ENCODE measurements around the gene PRCC. TPM values are rescaled to one million over a fixed set of nuclear protein-coding genes. Genes with fewer than 3 reads are reported as not detected.

PRCC gene
- total and polyA plus RNA-seq, 2 of the 8 experiments (the other 6 are each of a cell fraction or from before 2014, with no cell fraction given): 95.2 to 115 TPM

DNA sequence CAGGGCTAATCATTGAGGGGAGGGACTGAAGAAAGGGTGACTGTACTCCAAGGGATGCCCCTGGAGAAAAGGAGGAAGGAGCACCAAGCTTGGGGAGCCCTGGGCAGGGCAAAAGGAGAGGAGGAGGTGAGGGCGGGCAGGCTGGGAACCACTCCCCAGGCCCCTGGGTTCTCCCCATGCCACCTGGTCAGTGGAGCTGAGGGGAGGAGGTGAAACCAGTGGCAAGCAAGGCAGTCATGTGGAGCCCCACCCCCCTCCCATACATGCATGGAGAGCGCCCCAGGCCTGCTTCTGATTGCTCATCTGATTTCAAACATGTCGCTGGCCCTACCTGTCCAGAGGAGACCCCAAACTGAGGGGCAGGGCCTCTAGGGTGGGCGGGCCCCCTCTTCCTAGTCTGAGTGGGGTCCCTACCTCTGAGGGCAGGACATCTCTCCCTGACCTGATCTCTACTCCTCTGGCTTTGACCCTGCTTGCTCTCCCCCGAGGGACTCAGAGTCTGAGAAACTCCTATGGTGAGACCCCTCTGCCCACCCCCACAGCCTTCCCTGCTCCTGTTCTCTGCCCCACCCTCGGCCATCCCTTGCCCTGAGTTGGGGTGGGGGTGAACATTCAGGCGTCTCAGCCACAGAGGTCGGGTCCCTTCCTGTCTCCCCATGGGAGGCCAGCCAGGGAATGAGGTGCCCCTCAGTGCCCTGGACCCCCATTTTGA is 73.0 kb downstream of the PRCC start:
- no peak overlapping the region for H3K14ac ChIP-seq (ENCODE audit: insufficient read length)
- POLR2A ChIA-PET (ENCODE audit: partially characterized antibody): interaction anchor here (1.0 to 1.3 kb wide), 2 partner anchors 20 to 48 kb away, joined by 3 read pairs; partner anchors contain the start of gene NTRK1
- peaks cover 7 to 9% of the 10 kb centered on the region in 2 experiments for H4K20me1 ChIP-seq (replicated peaks in 1 of 2; ENCODE audit: control insufficient read depth in 1 of 2, insufficient read depth in 2 of 2, low read length in 2 of 2)
- FAIRE-seq (no peak), DNase-seq (ENCODE audit: low read depth in 1 of 2, low spot score in 2 of 2) (no peak)
- H3K79me1 ChIP-seq (ENCODE audit: low read depth, low read length): no peaks in the 10 kb centered on the region
- H3K4me3 ChIP-seq (ENCODE audit: extremely low read depth in 1 of 4, insufficient read depth in 2 of 4, low read depth in 3 of 4, low read length in 4 of 4): no peak overlapping the region
- H3K27ac ChIP-seq (ENCODE audit: low read depth, low read length): no peak overlapping the region
- no peak overlapping the region for H2BK12ac ChIP-seq (ENCODE audit: low read depth, low read length)
- no peak overlapping the region for H2BK15ac ChIP-seq (ENCODE audit: low read length)
- no peak overlapping the region for H4K5ac ChIP-seq (ENCODE audit: insufficient read length, low read depth, low read length)
- H3K27me3 ChIP-seq (replicated peaks in 1 of 4; ENCODE audit: control insufficient read depth in 3 of 4, extremely low read depth in 1 of 4, insufficient read depth in 3 of 4, low read length in 3 of 4): peaks cover 22 to 37% (median 34%) of the 10 kb centered on the region in 4 experiments
- H2BK20ac ChIP-seq (ENCODE audit: low read length): no peak overlapping the region
- no peak overlapping the region for H2BK120ac ChIP-seq (replicated peaks; ENCODE audit: low read depth, low read length)
- H3K79me2 ChIP-seq (ENCODE audit: control insufficient read depth in 1 of 2, insufficient read depth in 2 of 2, low read length in 2 of 2): no peaks in the 10 kb centered on the region
- no peak overlapping the region for H2AFZ ChIP-seq (ENCODE audit: low read length)
- CTCF ChIA-PET (ENCODE audit: partially characterized antibody): interaction anchor here (0.6 to 23.5 kb wide), 12 partner anchors 7 to 158 kb away, joined by 3 to 556 read pairs (median 6); partner anchors contain the start of genes INSRR, LRRC71, NTRK1 and SH2D2A
- no peak overlapping the region for H3K9ac ChIP-seq (replicated peaks in 1 of 4; ENCODE audit: extremely low read depth in 1 of 4, low read depth in 3 of 4, low read length in 3 of 4)
- no peak overlapping the region for H4K8ac ChIP-seq (ENCODE audit: extremely low read depth, insufficient read depth, low read length)
- no peak overlapping the region for H3K4ac ChIP-seq (replicated peaks; ENCODE audit: insufficient read length, low read depth, low read length)
- H2BK5ac ChIP-seq (ENCODE audit: low read depth, low read length): no peak overlapping the region
- 69% methylated on average over 7 of the region's 8 CpGs; no CpG with 5 or more reads in 1 of the 2 experiments for WGBS, 2 experiments (ENCODE audit: extremely low coverage in 1 of 2, insufficient coverage in 1 of 2, insufficient read length in 1 of 2, insufficient replicate concordance in 2 of 2, low coverage in 1 of 2, low lambda C conversion rate in 2 of 2, missing lambda C conversion rate in 1 of 2)
- H2AK5ac ChIP-seq (ENCODE audit: low read depth, low read length): no peak overlapping the region
- H3K18ac ChIP-seq (ENCODE audit: extremely low read depth, low read length): no peak overlapping the region
- no peak overlapping the region for H3K23ac ChIP-seq (ENCODE audit: insufficient read length)
- H3K56ac ChIP-seq (replicated peaks; ENCODE audit: insufficient read length, low read depth, low read length): no peak overlapping the region
- H3K23me2 ChIP-seq (ENCODE audit: low read depth, low read length): peaks cover 4% of the 10 kb centered on the region; the same call in 1 of the 2 replicates
- H3K36me3 ChIP-seq (ENCODE audit: control insufficient read depth in 2 of 4, insufficient read depth in 4 of 4, low read length in 3 of 4): no peaks in the 10 kb centered on the region
- no peak overlapping the region for H4K91ac ChIP-seq (replicated peaks; ENCODE audit: insufficient read length, low read length)
- H3K4me1 ChIP-seq (replicated peaks in 1 of 4; ENCODE audit: control insufficient read depth in 3 of 4, insufficient read depth in 4 of 4, low read length in 3 of 4): peaks cover 0 to 13% (median 11%) of the 10 kb centered on the region in 4 experiments; a peak in 5 of 7 replicates
- no peak overlapping the region for H3K4me2 ChIP-seq (ENCODE audit: insufficient read depth in 1 of 2, low read depth in 2 of 2, low read length in 2 of 2)
- no peaks in the 10 kb centered on the region for H3K9me3 ChIP-seq (ENCODE audit: insufficient read depth in 2 of 2, low read depth in 1 of 2, low read length in 1 of 2)
- TF ChIP-seq BCL11A (IDR thresholded peaks at IDR 0.05; ENCODE audit: low read depth in 2 of 2, low read length in 2 of 2) (no peak), TCF12 (IDR thresholded peaks at IDR 0.05; ENCODE audit: low read depth, low read length) (no peak), CHD1 (IDR thresholded peaks at IDR 0.05; ENCODE audit: low read depth, low read length) (no peak), CBX5 (IDR thresholded peaks at IDR 0.05; ENCODE audit: low read depth, low read length) (no peak), EP300 (IDR thresholded peaks at IDR 0.05; ENCODE audit: borderline replicate concordance in 1 of 2, low read depth in 2 of 2, low read length in 2 of 2) (no peak), POU5F1 (IDR thresholded peaks at IDR 0.05; ENCODE audit: low read depth, low read length) (no peak), POLR2AphosphoS5 (IDR thresholded peaks at IDR 0.05; ENCODE audit: low read depth, low read length) (no peak), EGR1 (IDR thresholded peaks at IDR 0.05; ENCODE audit: borderline replicate concordance, low read depth, low read length) (no peak)
- TF ChIP-seq, protein P1, sequence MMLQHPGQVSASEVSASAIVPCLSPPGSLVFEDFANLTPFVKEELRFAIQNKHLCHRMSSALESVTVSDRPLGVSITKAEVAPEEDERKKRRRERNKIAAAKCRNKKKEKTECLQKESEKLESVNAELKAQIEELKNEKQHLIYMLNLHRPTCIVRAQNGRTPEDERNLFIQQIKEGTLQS (IDR thresholded peaks at IDR 0.05; ENCODE audit: insufficient read depth, low read depth, low read length): no peak
- TF ChIP-seq, protein P2, sequence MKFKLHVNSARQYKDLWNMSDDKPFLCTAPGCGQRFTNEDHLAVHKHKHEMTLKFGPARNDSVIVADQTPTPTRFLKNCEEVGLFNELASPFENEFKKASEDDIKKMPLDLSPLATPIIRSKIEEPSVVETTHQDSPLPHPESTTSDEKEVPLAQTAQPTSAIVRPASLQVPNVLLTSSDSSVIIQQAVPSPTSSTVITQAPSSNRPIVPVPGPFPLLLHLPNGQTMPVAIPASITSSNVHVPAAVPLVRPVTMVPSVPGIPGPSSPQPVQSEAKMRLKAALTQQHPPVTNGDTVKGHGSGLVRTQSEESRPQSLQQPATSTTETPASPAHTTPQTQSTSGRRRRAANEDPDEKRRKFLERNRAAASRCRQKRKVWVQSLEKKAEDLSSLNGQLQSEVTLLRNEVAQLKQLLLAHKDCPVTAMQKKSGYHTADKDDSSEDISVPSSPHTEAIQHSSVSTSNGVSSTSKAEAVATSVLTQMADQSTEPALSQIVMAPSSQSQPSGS (IDR thresholded peaks at IDR 0.05; ENCODE audit: low read length): no peak
